NCI-H1436 (cell line): ENCODE data around the gene BNIP5.

Source experiments
- DNase-seq: peaks from one replicate; lab custom pipeline; 2025; lab: John Stamatoyannopoulos, UW

Gene BNIP5

GRCh38 chr6:36336779-36337241 is at the start of gene BNIP5:
BNIP5 (minus strand) TSS chr6:36336888; CDS start chr6:36330690, 6,198 bp downstream.
- no peak for DNase-seq

- DNase-seq, result no peak
Measured at GRCh38 chr6:36384095-36384494, 47.4 kb upstream of the BNIP5 start.

GRCh38 chr6:36383606-36384005 is 46.9 kb upstream of the BNIP5 start:
- DNase-seq, result no peak

GRCh38 chr6:36382976-36383375 is 46.3 kb upstream of the BNIP5 start:
- DNase-seq, result no peak

GRCh38 chr6:36381502-36382389 is 45.1 kb upstream of the BNIP5 start:
- DNase-seq, result no peak

- no peak for DNase-seq
Measured at GRCh38 chr6:36380166-36380565, 43.5 kb upstream of the BNIP5 start.

GRCh38 chr6:36378936-36379335 is 42.2 kb upstream of the BNIP5 start:
- DNase-seq, result no peak

GRCh38 chr6:36378243-36378920 is 41.7 kb upstream of the BNIP5 start:
- DNase-seq, result no peak

GRCh38 chr6:36377594-36377993 is 40.9 kb upstream of the BNIP5 start:
- no peak for DNase-seq

- DNase-seq, result no peak
Measured at GRCh38 chr6:36376742-36377141, 40.1 kb upstream of the BNIP5 start.

- no peak for DNase-seq
Measured at GRCh38 chr6:36376183-36376582, 39.5 kb upstream of the BNIP5 start.

GRCh38 chr6:36375644-36376155 is 39.0 kb upstream of the BNIP5 start:
- DNase-seq, result no peak

- no peak for DNase-seq
Measured at GRCh38 chr6:36374972-36375371, 38.3 kb upstream of the BNIP5 start.

GRCh38 chr6:36374194-36374593 is 37.5 kb upstream of the BNIP5 start:
- no peak for DNase-seq

GRCh38 chr6:36373368-36374019 is 36.8 kb upstream of the BNIP5 start:
- no peak for DNase-seq

GRCh38 chr6:36372088-36372487 is 35.4 kb upstream of the BNIP5 start:
- DNase-seq, result no peak

GRCh38 chr6:36371211-36371610 is 34.5 kb upstream of the BNIP5 start:
- no peak for DNase-seq

- DNase-seq, result no peak
Measured at GRCh38 chr6:36370638-36371037, 34.0 kb upstream of the BNIP5 start.

- DNase-seq, result peak; percentile 19
Measured at GRCh38 chr6:36368921-36369865, 32.5 kb upstream of the BNIP5 start.

- no peak for DNase-seq
Measured at GRCh38 chr6:36368421-36368820, 31.7 kb upstream of the BNIP5 start.

GRCh38 chr6:36367743-36368142 is 31.1 kb upstream of the BNIP5 start:
- DNase-seq, result no peak
